Measurements from ENCODE around the gene BATF3. TPM values are rescaled to one million over a fixed set of nuclear protein-coding genes. Genes with fewer than 3 reads are reported as not detected.

The BATF3 gene
- 1.1 TPM for total RNA-seq

GRCh38 chr1:212699625-212700222 lies at the start of gene BATF3:
Gene BATF3 (minus strand): TSS chr1:212699840. CDS start chr1:212699762, 78 bp downstream.

Other genes with a start within 250 kb of the BATF3 start
- gene ATF3, start 91.1 kb downstream of the BATF3 start, total RNA-seq, result 15.1 TPM
- 68.0 TPM for gene NSL1, start 91.9 kb upstream of the BATF3 start, total RNA-seq
- 20.7 TPM for gene TATDN3, start 92.1 kb upstream of the BATF3 start, total RNA-seq
- gene SPATA45, start 147.8 kb upstream of the BATF3 start, total RNA-seq, result not detected
- 29.7 TPM for gene FLVCR1, start 158.4 kb upstream of the BATF3 start, total RNA-seq

Measured in camera-type eye (tissue), 1 donor.